ENCODE results near the gene APOA1.
"Not testable (repeated sequence)": the region's sequence is repeated elsewhere in the genome, so short reads cannot be mapped to it uniquely, and the experiment has no call there.

DNA sequence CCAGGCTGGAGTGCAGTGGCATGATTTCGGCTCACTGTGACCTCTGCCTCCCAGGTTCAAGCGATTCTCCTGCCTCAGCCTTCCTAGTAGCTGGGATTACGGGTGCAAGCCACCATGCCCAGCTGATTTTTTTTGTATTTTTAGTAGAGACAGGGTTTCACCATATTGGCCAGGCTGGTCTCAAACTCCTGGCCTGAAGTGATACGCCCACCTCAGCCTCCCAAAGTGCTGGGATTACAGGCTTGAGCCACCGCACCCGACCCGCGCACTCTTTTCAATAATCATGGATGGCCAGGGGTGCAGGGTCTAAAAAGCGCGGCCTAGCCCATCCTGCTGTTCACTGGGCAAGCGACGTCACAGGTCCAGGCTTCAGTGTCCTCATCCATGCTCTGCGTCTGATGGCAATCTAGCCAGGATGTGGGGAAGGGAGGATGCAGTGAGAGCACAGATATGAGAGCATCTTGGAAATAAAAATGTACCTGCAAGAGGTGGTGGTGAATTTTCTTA lies 2.8 kb downstream of the APOA1 start:
- not testable (repeated sequence) for TF ChIP-seq EZH2phosphoT487 (conservative IDR thresholded peaks at IDR 0.05; ENCODE audit: low read length); CTCF (IDR thresholded peaks at IDR 0.05; ENCODE audit: insufficient read depth, low read length, poor library complexity, severe bottlenecking)
